H9 (cell line): Measurements from ENCODE around the gene ITGA1. TPM values are rescaled to one million over a fixed set of nuclear protein-coding genes. Genes with fewer than 3 reads are reported as not detected.

Experiments
- DNase-seq: peaks from one replicate; pipeline ENCODE4 v3.0.0-alpha.2; 2017
- H2AFZ ChIP-seq: one replicate; pipeline ENCODE4 v1.6.1; 2013; ENCODE audit warnings: mild to moderate bottlenecking, low read length, control low read depth, moderate library complexity
- H2AK5ac ChIP-seq: 2 replicates; pipeline ENCODE4 v1.6.1; 2013; ENCODE audit warnings: low read length, control low read depth, mixed read lengths; ENCODE audit not compliant: insufficient read length
- H2BK120ac ChIP-seq: one replicate; pipeline ENCODE4 v1.6.1; 2013; ENCODE audit warnings: low read depth, mild to moderate bottlenecking, low read length, control low read depth, inconsistent platforms; ENCODE audit not compliant: poor library complexity, severe bottlenecking
- H2BK12ac ChIP-seq: 2 replicates; pipeline ENCODE4 v1.6.1; 2013; ENCODE audit warnings: low read length, control low read depth, mixed read lengths, low read depth; ENCODE audit not compliant: insufficient read length
- H2BK15ac ChIP-seq: 2 replicates; pipeline ENCODE4 v1.6.1; 2013; ENCODE audit warnings: low read depth, low read length, control low read depth
- H2BK20ac ChIP-seq: one replicate; pipeline ENCODE4 v1.6.1; 2013; ENCODE audit warnings: low read depth, mild to moderate bottlenecking, low read length, control low read depth, inconsistent platforms; ENCODE audit not compliant: poor library complexity, severe bottlenecking
- H2BK5ac ChIP-seq: 2 replicates; pipeline ENCODE4 v1.6.1; 2013; ENCODE audit warnings: low read length, control low read depth, mixed read lengths; ENCODE audit not compliant: insufficient read length
- H3K14ac ChIP-seq: 2 replicates; pipeline ENCODE4 v1.6.1; 2013; ENCODE audit warnings: low read length, control low read depth; ENCODE audit not compliant: insufficient read depth
- H3K18ac ChIP-seq: 2 replicates; pipeline ENCODE4 v1.6.1; 2013; ENCODE audit warnings: low read depth, mild to moderate bottlenecking, mixed read lengths, low read length, control low read depth; ENCODE audit not compliant: insufficient read length
- H3K23ac ChIP-seq: 2 replicates; pipeline ENCODE4 v1.6.1; 2013; ENCODE audit warnings: low read length, control low read depth, mixed read lengths, low read depth; ENCODE audit not compliant: insufficient read length
- H3K23me2 ChIP-seq: 2 replicates; pipeline ENCODE4 v1.6.1; 2013; ENCODE audit warnings: low read depth, mild to moderate bottlenecking, mixed read lengths, low read length, control low read depth; ENCODE audit not compliant: insufficient read length, poor library complexity, severe bottlenecking
- H3K27ac ChIP-seq: 2 replicates; pipeline ENCODE4 v1.5.1; 2013; ENCODE audit warnings: low read length, control low read depth, mixed read lengths, low read depth; ENCODE audit not compliant: insufficient read length
- H3K27me3 ChIP-seq: 2 replicates; pipeline ENCODE4 v1.6.1; 2013; ENCODE audit warnings: low read length, control low read depth, inconsistent platforms; ENCODE audit not compliant: insufficient read depth
- H3K4ac ChIP-seq: 2 replicates; pipeline ENCODE4 v1.6.1; 2013; ENCODE audit warnings: low read depth, mild to moderate bottlenecking, control low read depth, inconsistent platforms, low read length, moderate library complexity
- H3K4me1 ChIP-seq: 2 replicates; pipeline ENCODE4 v1.6.1; 2013; ENCODE audit warnings: low read length, control low read depth, inconsistent platforms; ENCODE audit not compliant: insufficient read depth
- H3K4me2 ChIP-seq: 2 replicates; pipeline ENCODE4 v1.6.1; 2013; ENCODE audit warnings: low read length, control low read depth, mixed read lengths; ENCODE audit not compliant: insufficient read length, insufficient read depth
- H3K56ac ChIP-seq: 2 replicates; pipeline ENCODE4 v1.6.1; 2013; ENCODE audit warnings: low read depth, mild to moderate bottlenecking, mixed read lengths, low read length, control low read depth; ENCODE audit not compliant: insufficient read length
- H3K79me1 ChIP-seq: 2 replicates; pipeline ENCODE4 v1.6.1; 2013; ENCODE audit warnings: low read depth, mild to moderate bottlenecking, moderate library complexity, low read length, control low read depth, inconsistent platforms; ENCODE audit not compliant: insufficient read depth, poor library complexity, severe bottlenecking
- H3K79me2 ChIP-seq: 2 replicates; pipeline ENCODE4 v1.6.1; 2013; ENCODE audit warnings: low read length, control low read depth, inconsistent platforms; ENCODE audit not compliant: insufficient read depth
- H3K9ac ChIP-seq: 2 replicates; pipeline ENCODE4 v1.6.1; 2013; ENCODE audit warnings: low read length, control low read depth, mixed read lengths; ENCODE audit not compliant: insufficient read length; ENCODE audit errors: extremely low read depth
- H3K9me3 ChIP-seq: one replicate; pipeline ENCODE4 v1.6.1; 2013; ENCODE audit warnings: low read depth, low read length, inconsistent platforms; ENCODE audit not compliant: control insufficient read depth
- H3T11ph ChIP-seq: one replicate; pipeline ENCODE4 v1.6.1; 2013; ENCODE audit warnings: mild to moderate bottlenecking, low read length, control low read depth, inconsistent platforms
- H4K20me1 ChIP-seq: one replicate; pipeline ENCODE4 v1.6.1; 2013; ENCODE audit not compliant: control insufficient read depth, insufficient read length, insufficient read depth
- H4K5ac ChIP-seq: 2 replicates; pipeline ENCODE4 v1.6.1; 2013; ENCODE audit warnings: low read depth, mild to moderate bottlenecking, mixed read lengths, low read length, control low read depth; ENCODE audit not compliant: insufficient read length
- H4K8ac ChIP-seq: replicated peaks from 2 replicates; pipeline ENCODE4 v1.6.1; 2013; ENCODE audit warnings: low read length, control low read depth, mixed read lengths, low read depth; ENCODE audit not compliant: insufficient read length
- H4K91ac ChIP-seq: 2 replicates; pipeline ENCODE4 v1.6.1; 2013; ENCODE audit warnings: low read depth, mild to moderate bottlenecking, moderate library complexity, mixed read lengths, low read length, control low read depth; ENCODE audit not compliant: insufficient read length
- H3K27ac Mint-ChIP-seq, 3 experiments: 2 replicates in 2 of 3; 3 replicates in 1 of 3; pipeline ENCODE4 v1.8.0; 2020 to 2021; ENCODE audit warnings: mixed read lengths in 3 of 3, mild to moderate bottlenecking in 1 of 3, moderate library complexity in 1 of 3
- H3K27me3 Mint-ChIP-seq: 2 replicates; pipeline ENCODE4 v1.8.0; 2021; ENCODE audit warnings: low read depth, mild to moderate bottlenecking, moderate library complexity, mixed read lengths
- H3K36me3 Mint-ChIP-seq, 3 experiments: 2 replicates in 2 of 3; 3 replicates in 1 of 3; pipeline ENCODE4 v1.8.0; 2020 to 2021; ENCODE audit warnings: low read depth in 3 of 3, mixed read lengths in 3 of 3; ENCODE audit not compliant: insufficient read depth in 1 of 3
- H3K4me1 Mint-ChIP-seq, 2 experiments: 2 replicates each; pipeline ENCODE4 v1.8.0; 2020; ENCODE audit warnings: mixed read lengths in 2 of 2
- H3K4me3 Mint-ChIP-seq, 2 experiments: 2 replicates in 1 of 2; 3 replicates in 1 of 2; pipeline ENCODE4 v1.8.0; 2020 to 2021; ENCODE audit warnings: mild to moderate bottlenecking in 2 of 2, mixed read lengths in 2 of 2, moderate library complexity in 1 of 2
- H3K9me3 Mint-ChIP-seq, 2 experiments: 2 replicates in 1 of 2; 3 replicates in 1 of 2; pipeline ENCODE4 v1.8.0; 2020; ENCODE audit warnings: mild to moderate bottlenecking in 2 of 2, mixed read lengths in 2 of 2, moderate library complexity in 1 of 2
- CTCF ChIP-seq: fragments of 200-600 bp; sonication (generic); conservative IDR thresholded peaks from 3 replicates; pipeline ENCODE4 v1.8.0; 2021; ENCODE audit warnings: antibody characterized with exemption, mild to moderate bottlenecking
- WGBS: extraction: QIAGEN DNeasy Blood & Tissue Kit; methylation state at CpG from one replicate; pipeline ENCODE4 v1.1.7; 2013; ENCODE audit warnings: missing lambda C conversion rate, low lambda C conversion rate, mixed read lengths; ENCODE audit not compliant: insufficient read length; ENCODE audit errors: extremely low coverage; 5-methylcytosine and 5-hydroxymethylcytosine counted together
- total RNA-seq: library from RNA; stranded (reverse); gene quantifications from 2 replicates; pipeline ENCODE4 v1.2.1, GENCODE V29; 2021

ITGA1 gene
- total RNA-seq, 1 experiment from 2014 or later: 3.9 TPM

DNA sequence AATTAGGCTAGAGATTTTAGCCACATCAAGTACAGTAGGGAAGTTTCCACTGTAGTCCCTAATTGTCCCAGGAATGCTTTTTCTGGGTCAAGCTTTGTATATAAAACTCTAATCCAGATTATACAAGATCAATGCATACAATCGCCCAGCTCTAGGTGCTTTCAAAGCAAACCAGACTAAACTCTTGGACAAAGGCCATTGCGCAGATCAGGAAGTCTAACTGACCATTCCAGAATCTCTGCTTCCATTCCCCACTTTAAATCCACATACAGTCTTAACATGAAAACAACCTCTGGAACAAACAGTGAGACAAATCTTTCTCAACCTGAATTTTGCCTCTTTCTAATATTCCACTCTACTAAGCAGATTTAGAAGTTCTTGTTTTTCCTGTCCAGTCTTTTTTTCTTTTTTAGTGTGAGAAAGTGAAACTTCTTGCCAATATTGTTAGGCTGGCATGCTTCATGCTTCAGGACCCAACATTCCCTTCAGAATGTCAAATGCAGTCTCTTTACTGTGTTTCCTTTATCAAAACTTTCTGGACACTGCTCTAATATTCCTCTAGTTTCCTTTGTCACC lies 76.1 kb downstream of the ITGA1 start:
- Mint-ChIP-seq H3K36me3 (no peaks in the 10 kb centered on the region), H3K27me3 (no peaks in the 10 kb centered on the region), H3K4me3 (no peak overlapping the region), H3K4me1 (no peaks in the 10 kb centered on the region), H3K27ac (no peak overlapping the region), H3K9me3 (no peaks in the 10 kb centered on the region)
- Histone ChIP-seq H3K4ac (no peak overlapping the region), H4K20me1 (no peaks in the 10 kb centered on the region), H3K14ac (no peak overlapping the region), H3K4me2 (no peak overlapping the region), H2BK15ac (no peak overlapping the region), H2AFZ (no peak overlapping the region), H2BK20ac (no peak overlapping the region), H3K79me2 (no peaks in the 10 kb centered on the region), H3K23ac (no peak overlapping the region), H4K5ac (no peak overlapping the region), H3K27ac (no peak overlapping the region), H2BK120ac (no peak overlapping the region), H4K91ac (no peak overlapping the region), H3K27me3 (no peaks in the 10 kb centered on the region), H3K4me1 (no peaks in the 10 kb centered on the region), H2BK12ac (no peak overlapping the region), H3K56ac (no peak overlapping the region), H3K23me2 (no peaks in the 10 kb centered on the region), H3K18ac (no peak overlapping the region), H4K8ac (no peak overlapping the region), H3K79me1 (no peaks in the 10 kb centered on the region), H2AK5ac (no peak overlapping the region), H3T11ph (no peak overlapping the region), H2BK5ac (no peak overlapping the region), H3K9me3 (no peaks in the 10 kb centered on the region), H3K9ac (no peak overlapping the region)
- TF ChIP-seq CTCF: no peak
- no peak for DNase-seq
- WGBS: no CpG with 5 or more reads among the region's 2 CpGs
